Measurements from ENCODE around the gene YBX3. TPM values are rescaled to one million over a fixed set of nuclear protein-coding genes. Genes with fewer than 3 reads are reported as not detected.

YBX3 gene
- total and polyA plus RNA-seq, 5 experiments from 2014 or later: 56.6 to 88.6 (median 80.1) TPM

DNA sequence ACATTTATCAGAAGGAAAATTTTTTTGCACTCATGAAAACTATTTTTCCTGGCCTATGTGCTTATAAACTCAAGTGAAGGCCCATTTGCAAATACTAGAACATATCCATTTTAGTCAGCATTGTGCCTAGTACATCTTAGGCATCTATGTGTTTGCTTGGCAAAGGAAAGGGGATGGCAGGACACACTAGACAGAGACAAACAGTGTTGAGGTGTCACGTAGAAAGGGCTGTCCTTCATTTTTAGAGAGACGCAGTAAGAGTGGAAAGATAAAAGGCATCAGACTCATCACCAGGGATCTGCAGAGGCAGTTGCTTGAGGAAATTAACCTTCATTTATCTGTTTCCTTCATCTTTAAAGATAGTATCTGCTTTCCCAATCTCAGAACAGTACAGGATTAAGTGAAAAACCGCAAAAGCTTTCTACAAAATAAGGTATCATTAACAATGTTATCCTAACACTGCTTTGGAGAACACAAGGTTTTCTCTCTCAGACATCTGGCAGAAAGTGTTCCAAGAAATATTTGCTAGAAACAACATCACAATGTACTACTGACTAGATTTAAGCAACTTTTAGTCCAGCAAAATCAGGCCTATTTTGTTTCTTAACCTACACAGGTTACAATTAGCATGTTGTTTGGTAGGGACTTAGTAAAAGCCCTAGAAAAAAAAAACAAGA lies 2.0 kb downstream of the YBX3 start:
- H3K27ac Mint-ChIP-seq: peak overlapping the region; percentile 88 to 100 (median 99)
- H3K4me1 Mint-ChIP-seq: peaks cover 21 to 61% (median 51%) of the 10 kb centered on the region in 4 donors
- no peak for ATAC-seq
- peaks cover 0 to 16% (median 5%) of the 10 kb centered on the region in 5 donors for H3K27me3 Mint-ChIP-seq
- POLR2A ChIA-PET: no interaction called here
- DNase-seq: no peak
- H3K36me3 Mint-ChIP-seq: peaks cover 0 to 9% (median 0%) of the 10 kb centered on the region in 3 donors
- peak overlapping the region; percentile 91 to 99 (median 94) for H3K4me3 Mint-ChIP-seq
- no peaks in the 10 kb centered on the region for H3K9me3 Mint-ChIP-seq

DNA sequence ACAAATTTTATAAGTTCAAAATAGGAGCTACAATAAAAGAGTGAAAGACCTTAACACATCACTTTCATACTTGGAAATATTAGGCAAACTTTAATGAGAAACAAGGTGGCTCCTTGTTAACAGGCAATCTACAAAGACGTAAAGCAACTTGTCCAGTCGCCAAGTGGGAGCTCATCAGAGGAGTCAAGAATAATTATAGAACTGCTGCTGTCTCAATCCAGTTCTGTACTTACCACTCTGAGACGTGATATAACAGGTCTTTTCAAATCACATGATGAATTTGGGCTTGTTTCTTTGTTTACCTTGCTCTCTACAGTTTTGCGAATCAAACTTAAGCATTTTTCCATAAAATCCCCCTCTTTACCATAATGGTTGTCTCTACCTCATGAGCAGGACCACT lies 3.6 kb downstream of the YBX3 start:
- H3K36me3 Mint-ChIP-seq: peaks cover 0 to 14% (median 0%) of the 10 kb centered on the region in 3 donors
- no peaks in the 10 kb centered on the region for H3K9me3 Mint-ChIP-seq
- H3K4me1 Mint-ChIP-seq: peaks cover 26 to 70% (median 60%) of the 10 kb centered on the region in 4 donors
- POLR2A ChIA-PET: no interaction called here
- peaks cover 0 to 11% (median 0%) of the 10 kb centered on the region in 5 donors for H3K27me3 Mint-ChIP-seq
- DNase-seq (no peak), ATAC-seq (no peak)
- H3K4me3 Mint-ChIP-seq: peak overlapping the region in 1 of 10 donors; percentile 15
- peak overlapping the region in 6 of 10 donors; percentile 0 to 74 (median 34) for H3K27ac Mint-ChIP-seq

DNA sequence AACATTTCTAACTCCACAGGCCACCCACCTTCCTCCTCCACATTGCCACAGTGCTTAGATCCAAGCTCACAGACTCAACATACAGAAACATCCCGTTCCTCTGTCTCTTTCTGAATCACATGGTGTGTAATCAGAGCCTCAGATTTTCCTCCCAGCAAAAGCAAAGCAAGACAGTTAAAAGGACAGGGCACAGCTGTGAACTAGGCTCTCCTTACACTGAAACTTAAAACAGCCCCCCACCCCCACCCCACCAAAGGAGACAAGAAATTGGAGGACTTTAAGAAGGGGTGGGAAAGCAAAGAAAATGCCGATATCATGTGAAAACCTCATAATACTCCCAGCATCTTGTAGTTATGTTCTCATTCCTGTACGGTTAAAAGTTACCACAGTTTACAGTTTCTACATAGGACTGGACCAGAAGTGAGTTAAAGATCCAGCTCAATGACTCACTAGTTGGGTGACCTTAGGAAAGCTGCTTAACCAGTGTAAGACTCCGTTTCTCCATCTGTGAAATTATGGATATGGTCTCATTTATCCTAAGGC lies 4.8 kb downstream of the YBX3 start:
- H3K27ac Mint-ChIP-seq: peak overlapping the region in 4 of 10 donors; percentile 1 to 78 (median 50)
- peaks cover 24 to 70% (median 51%) of the 10 kb centered on the region in 4 donors for H3K4me1 Mint-ChIP-seq
- H3K36me3 Mint-ChIP-seq: peaks cover 0 to 23% (median 6%) of the 10 kb centered on the region in 3 donors
- H3K4me3 Mint-ChIP-seq: no peak overlapping the region
- no peak for DNase-seq
- no peak for ATAC-seq
- POLR2A ChIA-PET: interaction anchor here (0.7 kb wide), 1 partner anchor 23 kb away, joined by 5 read pairs; no protein-coding TSS in a partner anchor
- H3K27me3 Mint-ChIP-seq: peaks cover 0 to 4% (median 0%) of the 10 kb centered on the region in 5 donors
- no peaks in the 10 kb centered on the region for H3K9me3 Mint-ChIP-seq

DNA sequence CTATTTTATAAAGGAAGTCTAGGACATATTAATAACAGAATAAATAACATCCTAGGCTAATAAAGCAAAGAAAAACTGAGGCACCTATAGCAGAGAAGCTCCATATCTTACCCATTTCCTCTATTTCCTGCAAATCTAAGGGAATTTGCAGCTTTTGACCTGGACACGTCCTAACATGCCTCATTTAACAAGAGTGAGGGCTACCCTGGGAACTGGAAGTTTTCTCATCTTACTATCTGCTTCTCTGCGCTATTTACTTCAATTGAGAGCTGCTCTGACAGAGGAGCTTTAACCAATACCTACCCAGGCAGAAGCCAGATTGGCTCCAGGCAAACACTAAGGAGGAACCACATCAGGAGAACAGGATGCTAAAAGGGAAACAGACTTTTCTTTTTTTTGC lies 5.7 kb downstream of the YBX3 start:
- Mint-ChIP-seq H3K36me3 (peaks cover 0 to 32% (median 12%) of the 10 kb centered on the region in 3 donors), H3K27me3 (peaks cover 0 to 4% (median 0%) of the 10 kb centered on the region in 5 donors), H3K9me3 (no peaks in the 10 kb centered on the region), H3K4me3 (no peak overlapping the region), H3K4me1 (peaks cover 24 to 68% (median 50%) of the 10 kb centered on the region in 4 donors), H3K27ac (peak overlapping the region in 1 of 10 donors; percentile 59)
- POLR2A ChIA-PET: no interaction called here
- ATAC-seq: no peak
- DNase-seq: no peak

DNA sequence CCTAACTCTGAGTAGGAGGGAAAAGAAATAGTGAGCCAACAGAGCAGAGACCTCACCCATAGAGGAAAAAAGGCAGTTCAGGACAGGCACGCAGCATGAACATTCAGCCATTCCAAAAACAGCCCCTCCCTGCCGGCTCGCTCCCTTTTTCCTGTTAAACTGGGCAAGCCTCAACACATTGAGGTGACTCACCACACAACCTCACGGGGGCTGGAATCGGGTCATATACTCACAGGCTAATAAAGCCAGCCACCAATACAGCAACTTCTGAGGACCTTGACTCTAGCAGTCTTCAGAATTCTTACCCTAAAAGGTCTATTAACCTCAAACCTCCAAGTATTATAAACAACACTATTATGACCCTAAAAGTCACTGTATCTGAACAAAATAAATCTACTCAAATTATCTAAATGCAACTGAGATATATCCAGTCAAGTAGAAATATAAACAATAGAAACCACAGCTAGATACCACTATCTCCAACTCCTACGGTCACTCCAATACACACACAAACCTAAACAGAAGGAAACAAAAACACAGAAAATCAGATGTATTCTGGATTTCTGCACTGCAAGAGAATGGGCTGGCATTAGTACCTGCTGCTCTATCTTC lies 6.3 kb downstream of the YBX3 start:
- no peak for ATAC-seq
- peak overlapping the region in 1 of 10 donors; percentile 61 for H3K4me3 Mint-ChIP-seq

DNA sequence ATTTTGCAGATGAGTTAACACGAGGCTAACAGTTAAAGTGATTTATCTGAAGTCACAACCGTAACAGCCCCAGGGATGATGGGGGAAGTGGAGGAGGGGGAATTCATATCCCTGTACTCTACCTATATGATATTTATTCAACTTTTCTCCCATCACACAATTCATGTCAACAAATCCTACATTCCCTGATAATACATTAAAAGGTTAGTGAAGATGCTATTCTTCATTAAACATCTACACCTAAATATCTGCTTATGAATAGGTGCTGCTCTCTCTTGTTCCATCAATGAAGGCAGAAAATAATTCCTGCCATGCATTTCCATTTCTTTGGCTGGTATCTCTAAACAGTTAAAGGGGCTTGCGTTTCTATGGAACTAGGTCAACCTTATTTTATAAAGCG lies 6.8 kb downstream of the YBX3 start:
- ATAC-seq: no peak
- peak overlapping the region in 1 of 10 donors; percentile 61 for H3K4me3 Mint-ChIP-seq
- H3K27me3 Mint-ChIP-seq: peaks cover 0 to 2% (median 0%) of the 10 kb centered on the region in 5 donors
- peaks cover 0 to 44% (median 22%) of the 10 kb centered on the region in 3 donors for H3K36me3 Mint-ChIP-seq
- H3K4me1 Mint-ChIP-seq: peaks cover 20 to 56% (median 42%) of the 10 kb centered on the region in 4 donors
- POLR2A ChIA-PET: no interaction called here
- no peak for DNase-seq
- no peaks in the 10 kb centered on the region for H3K9me3 Mint-ChIP-seq
- no peak overlapping the region for H3K27ac Mint-ChIP-seq

More for the DNA sequence above, 6.3 kb downstream of the YBX3 start:
- peaks cover 20 to 62% (median 47%) of the 10 kb centered on the region in 4 donors for H3K4me1 Mint-ChIP-seq
- H3K36me3 Mint-ChIP-seq: peaks cover 0 to 38% (median 17%) of the 10 kb centered on the region in 3 donors
- no peaks in the 10 kb centered on the region for H3K9me3 Mint-ChIP-seq
- peaks cover 0 to 3% (median 0%) of the 10 kb centered on the region in 5 donors for H3K27me3 Mint-ChIP-seq
- peak overlapping the region in 2 of 10 donors; percentile 9 to 59 for H3K27ac Mint-ChIP-seq
- no peak for DNase-seq
- POLR2A ChIA-PET: no interaction called here

DNA sequence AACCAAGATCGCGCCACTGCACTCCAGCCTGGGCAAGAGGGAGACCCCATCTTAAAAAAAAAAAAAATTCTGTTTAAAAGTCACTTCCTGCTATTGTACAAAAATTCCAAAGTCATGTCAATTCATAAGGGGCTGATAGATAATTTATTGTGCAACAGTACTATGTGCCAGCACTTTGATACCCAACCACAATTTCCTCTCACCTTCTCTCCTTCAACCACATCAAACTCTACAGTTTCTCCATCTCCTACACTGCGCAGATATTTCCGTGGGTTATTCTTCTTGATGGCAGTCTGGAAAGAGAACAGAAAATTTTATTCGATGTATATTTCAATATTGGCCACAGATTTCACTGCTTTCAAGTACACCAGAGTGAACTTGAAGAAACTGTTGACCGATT lies 7.6 kb downstream of the YBX3 start:
- H3K4me1 Mint-ChIP-seq: peaks cover 16 to 49% (median 36%) of the 10 kb centered on the region in 4 donors
- no peaks in the 10 kb centered on the region for H3K9me3 Mint-ChIP-seq
- DNase-seq (peak in 6 of 10 donors; percentile 7 to 65 (median 31)), ATAC-seq (peak; percentile 79 to 80)
- peak overlapping the region in 8 of 10 donors; percentile 7 to 67 (median 35) for H3K4me3 Mint-ChIP-seq
- POLR2A ChIA-PET: no interaction called here
- peaks cover 0 to 46% (median 24%) of the 10 kb centered on the region in 3 donors for H3K36me3 Mint-ChIP-seq
- peak overlapping the region in 3 of 10 donors; percentile 24 to 37 (median 33) for H3K27ac Mint-ChIP-seq
- H3K27me3 Mint-ChIP-seq: peaks cover 0 to 2% (median 0%) of the 10 kb centered on the region in 5 donors

DNA sequence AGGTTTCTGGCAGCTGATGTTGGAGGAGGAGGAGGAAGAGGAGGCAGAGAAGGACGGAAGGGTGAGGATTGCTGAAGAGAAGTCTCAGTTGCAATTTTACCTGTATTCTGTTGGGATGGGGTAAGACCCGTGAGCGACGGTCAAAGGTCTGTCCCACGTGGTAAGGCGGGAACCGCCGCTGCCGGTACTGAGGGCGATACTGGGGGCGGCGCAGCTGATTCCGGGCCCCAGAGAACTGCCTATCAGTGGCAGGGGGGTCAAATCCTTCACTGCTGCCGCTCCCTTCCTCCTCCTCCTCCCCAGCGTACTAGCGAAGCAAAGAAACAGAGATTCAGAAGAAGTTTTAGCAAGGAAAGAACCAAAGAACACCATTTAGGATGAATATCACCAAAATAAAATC lies 13.3 kb downstream of the YBX3 start:
- Mint-ChIP-seq H3K36me3 (peaks cover 11 to 80% (median 45%) of the 10 kb centered on the region in 3 donors), H3K9me3 (no peaks in the 10 kb centered on the region), H3K4me1 (peaks cover 2 to 14% (median 10%) of the 10 kb centered on the region in 4 donors), H3K27ac (peak overlapping the region in 1 of 10 donors; percentile 43), H3K4me3 (peak overlapping the region in 1 of 10 donors; percentile 7), H3K27me3 (no peaks in the 10 kb centered on the region)
- POLR2A ChIA-PET: no interaction called here
- no peak for ATAC-seq
- no peak for DNase-seq

DNA sequence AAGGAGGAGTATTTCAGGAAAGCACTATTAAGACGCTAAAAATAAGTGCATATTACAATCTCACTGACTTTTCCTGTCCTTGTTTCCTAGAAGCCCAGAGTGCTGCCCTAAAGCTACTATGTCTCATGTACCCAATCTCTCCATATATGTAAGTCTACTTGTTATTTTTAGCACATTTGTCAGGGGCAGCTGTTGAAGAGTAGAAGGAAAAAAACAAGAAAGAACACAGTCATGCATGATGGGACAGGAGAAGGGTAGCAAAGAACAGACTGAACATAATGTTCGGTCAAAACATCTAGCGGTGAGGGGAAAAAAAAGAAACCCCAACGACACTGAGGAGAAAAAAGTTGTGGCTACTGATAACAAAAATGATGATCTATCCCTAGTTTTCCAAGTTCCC lies 14.3 kb downstream of the YBX3 start:
- no peaks in the 10 kb centered on the region for H3K27me3 Mint-ChIP-seq
- peaks cover 11 to 86% (median 47%) of the 10 kb centered on the region in 3 donors for H3K36me3 Mint-ChIP-seq
- peaks cover 2 to 14% (median 9%) of the 10 kb centered on the region in 4 donors for H3K4me1 Mint-ChIP-seq
- peak overlapping the region in 1 of 10 donors; percentile 4 for H3K4me3 Mint-ChIP-seq
- no peak overlapping the region for H3K27ac Mint-ChIP-seq
- POLR2A ChIA-PET: interaction anchor here (0.6 kb wide), 1 partner anchor 79 kb away, joined by 3 read pairs; no protein-coding TSS in a partner anchor
- DNase-seq (no peak), ATAC-seq (no peak)
- H3K9me3 Mint-ChIP-seq: no peaks in the 10 kb centered on the region

DNA sequence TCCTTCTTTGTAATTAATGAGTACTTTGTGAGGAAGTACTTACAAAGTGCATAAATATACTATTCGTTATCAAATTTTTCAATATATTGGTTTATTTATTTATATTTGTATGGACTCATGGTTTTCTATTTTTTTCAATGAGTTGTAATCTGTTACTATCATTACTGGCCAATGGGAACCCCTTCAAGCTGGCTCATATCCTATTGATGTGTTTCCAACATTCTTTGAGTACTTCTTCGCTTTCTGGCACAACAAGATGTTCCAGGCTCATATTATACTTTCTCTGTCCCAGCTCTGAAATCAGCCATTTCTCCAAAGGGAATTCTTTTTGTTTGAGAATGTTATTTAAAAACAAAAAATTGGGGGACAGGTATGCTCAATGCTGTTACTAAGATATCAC lies 17.5 kb downstream of the YBX3 start:
- POLR2A ChIA-PET: no interaction called here
- DNase-seq (no peak), ATAC-seq (no peak)
- Mint-ChIP-seq H3K9me3 (no peaks in the 10 kb centered on the region), H3K27ac (no peak overlapping the region), H3K4me3 (no peak overlapping the region), H3K4me1 (peaks cover 5 to 18% (median 13%) of the 10 kb centered on the region in 4 donors), H3K36me3 (peaks cover 11 to 88% (median 38%) of the 10 kb centered on the region in 3 donors), H3K27me3 (no peaks in the 10 kb centered on the region)

DNA sequence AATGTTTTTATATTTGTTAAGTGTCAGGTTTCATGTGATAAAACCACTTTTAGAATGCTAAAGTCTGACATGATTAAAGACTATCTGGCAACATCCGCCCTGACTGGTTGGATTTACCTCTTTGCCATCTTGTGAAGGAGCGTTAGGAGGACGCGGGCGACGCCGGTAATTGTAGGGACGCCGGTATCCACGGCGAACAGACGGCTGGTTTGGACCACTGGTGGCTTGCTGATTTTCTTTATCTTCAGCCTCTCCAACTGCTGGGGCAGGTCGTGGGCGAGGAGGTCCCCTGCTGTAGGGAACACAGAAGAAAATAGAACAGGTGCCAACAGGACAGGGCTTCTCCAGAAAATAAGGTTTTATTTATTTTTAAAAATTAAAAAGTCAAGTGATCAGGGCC lies 21.3 kb downstream of the YBX3 start:
- Mint-ChIP-seq H3K36me3 (peaks cover 4 to 82% (median 30%) of the 10 kb centered on the region in 3 donors), H3K9me3 (no peaks in the 10 kb centered on the region), H3K4me3 (no peak overlapping the region), H3K27ac (peak overlapping the region in 3 of 10 donors; percentile 19 to 71 (median 65)), H3K27me3 (no peaks in the 10 kb centered on the region), H3K4me1 (peaks cover 0 to 9% (median 4%) of the 10 kb centered on the region in 4 donors)
- ATAC-seq (no peak), DNase-seq (no peak)
- POLR2A ChIA-PET: no interaction called here

DNA sequence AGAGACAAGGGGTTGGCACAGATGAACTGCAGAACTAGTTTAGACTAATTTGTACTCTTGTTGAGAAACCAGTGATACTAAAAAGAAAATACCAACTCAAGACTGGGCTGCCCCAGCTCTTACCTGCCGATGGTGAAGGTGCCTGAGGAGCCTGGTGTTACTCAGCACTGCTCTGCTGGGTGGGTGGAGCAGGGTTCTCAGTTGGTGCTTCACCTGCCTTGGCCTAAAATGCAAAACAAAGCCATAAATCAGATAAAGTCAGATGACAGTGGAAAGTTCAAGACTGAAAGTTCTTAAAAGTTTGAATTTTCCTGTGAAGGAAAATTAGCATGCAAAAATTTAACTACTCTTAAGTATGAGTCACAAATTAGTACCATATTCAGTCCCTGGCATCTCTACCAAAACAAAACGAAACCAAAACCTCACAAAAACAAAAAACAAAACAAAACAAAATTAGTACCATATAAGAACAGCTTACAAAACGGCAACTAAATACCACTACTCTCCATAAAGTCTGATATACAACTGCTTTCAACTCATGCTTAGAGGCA lies 21.9 kb downstream of the YBX3 start:
- Mint-ChIP-seq H3K4me1 (peaks cover 0 to 9% (median 4%) of the 10 kb centered on the region in 4 donors), H3K36me3 (peaks cover 4 to 77% (median 32%) of the 10 kb centered on the region in 3 donors), H3K4me3 (peak overlapping the region in 1 of 10 donors; percentile 15), H3K9me3 (no peaks in the 10 kb centered on the region), H3K27ac (peak overlapping the region in 7 of 10 donors; percentile 19 to 78 (median 65)), H3K27me3 (no peaks in the 10 kb centered on the region)
- DNase-seq (no peak), ATAC-seq (peak in 1 of 2 donors; percentile 46)
- POLR2A ChIA-PET: no interaction called here
